ENCODE results near the gene MGMT. TPM values are rescaled to one million over a fixed set of nuclear protein-coding genes. Genes with fewer than 3 reads are reported as not detected.
A peak's percentile ranks its signal among the peaks of the same experiment; 100 is the strongest.

MGMT gene
- polyA plus RNA-seq, 1 donor from 2014 or later: 0.94 TPM

DNA sequence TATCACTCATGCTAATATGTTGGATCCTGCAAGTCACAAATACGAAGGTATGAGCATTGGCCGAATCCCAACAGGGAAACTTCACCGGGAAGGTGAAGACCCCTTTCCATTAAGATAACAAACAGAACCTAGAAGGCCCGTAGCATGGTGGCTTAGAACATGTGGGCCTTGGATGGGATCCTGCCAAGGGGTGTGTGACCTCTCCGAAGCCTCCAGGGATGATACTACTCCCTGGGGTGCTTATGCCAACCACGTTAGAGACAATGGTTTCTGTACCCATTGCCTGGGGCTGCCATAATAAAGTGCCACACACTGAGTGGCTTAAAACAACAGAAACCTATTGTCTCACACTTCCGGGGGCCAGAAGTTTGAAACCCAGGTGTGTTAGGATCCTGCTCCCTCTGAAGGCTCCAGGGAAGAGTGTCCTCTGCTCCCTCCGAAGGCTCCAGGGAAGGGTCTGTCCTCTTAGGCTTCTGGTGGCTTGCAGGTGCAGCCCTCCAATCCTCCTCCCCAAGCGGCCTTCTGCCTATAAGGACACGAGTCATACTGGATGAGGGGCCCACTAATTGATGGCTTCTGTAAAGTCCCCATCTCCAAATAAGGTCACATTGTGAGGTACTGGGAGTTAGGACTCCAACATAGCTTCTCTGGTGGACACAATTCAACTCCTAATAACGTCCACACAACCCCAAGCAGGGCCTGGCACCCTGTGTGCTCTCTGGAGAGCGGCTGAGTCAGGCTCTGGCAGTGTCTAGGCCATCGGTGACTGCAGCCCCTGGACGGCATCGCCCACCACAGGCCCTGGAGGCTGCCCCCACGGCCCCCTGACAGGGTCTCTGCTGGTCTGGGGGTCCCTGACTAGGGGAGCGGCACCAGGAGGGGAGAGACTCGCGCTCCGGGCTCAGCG lies 992 bp upstream of the MGMT start:
- no peak for TF ChIP-seq MXI1 (conservative IDR thresholded peaks at IDR 0.05; ENCODE audit: poor library complexity, severe bottlenecking)
- no peak for TF ChIP-seq POLR2AphosphoS5 (IDR thresholded peaks at IDR 0.05)
- no peak for TF ChIP-seq EZH2 (IDR thresholded peaks at IDR 0.05; ENCODE audit: borderline replicate concordance, insufficient read depth, low read length, poor library complexity, severe bottlenecking)
- no peak for TF ChIP-seq TAF1 (IDR thresholded peaks at IDR 0.05; ENCODE audit: low read depth)
- TF ChIP-seq, protein P1, sequence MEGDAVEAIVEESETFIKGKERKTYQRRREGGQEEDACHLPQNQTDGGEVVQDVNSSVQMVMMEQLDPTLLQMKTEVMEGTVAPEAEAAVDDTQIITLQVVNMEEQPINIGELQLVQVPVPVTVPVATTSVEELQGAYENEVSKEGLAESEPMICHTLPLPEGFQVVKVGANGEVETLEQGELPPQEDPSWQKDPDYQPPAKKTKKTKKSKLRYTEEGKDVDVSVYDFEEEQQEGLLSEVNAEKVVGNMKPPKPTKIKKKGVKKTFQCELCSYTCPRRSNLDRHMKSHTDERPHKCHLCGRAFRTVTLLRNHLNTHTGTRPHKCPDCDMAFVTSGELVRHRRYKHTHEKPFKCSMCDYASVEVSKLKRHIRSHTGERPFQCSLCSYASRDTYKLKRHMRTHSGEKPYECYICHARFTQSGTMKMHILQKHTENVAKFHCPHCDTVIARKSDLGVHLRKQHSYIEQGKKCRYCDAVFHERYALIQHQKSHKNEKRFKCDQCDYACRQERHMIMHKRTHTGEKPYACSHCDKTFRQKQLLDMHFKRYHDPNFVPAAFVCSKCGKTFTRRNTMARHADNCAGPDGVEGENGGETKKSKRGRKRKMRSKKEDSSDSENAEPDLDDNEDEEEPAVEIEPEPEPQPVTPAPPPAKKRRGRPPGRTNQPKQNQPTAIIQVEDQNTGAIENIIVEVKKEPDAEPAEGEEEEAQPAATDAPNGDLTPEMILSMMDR (IDR thresholded peaks at IDR 0.05; ENCODE audit: poor library complexity, severe bottlenecking): no peak
- no peak for TF ChIP-seq RAD21 (conservative IDR thresholded peaks at IDR 0.05)
- no peak for TF ChIP-seq EP300 (conservative IDR thresholded peaks at IDR 0.05; ENCODE audit: poor library complexity, severe bottlenecking)
- TF ChIP-seq SMC3 (conservative IDR thresholded peaks at IDR 0.05; ENCODE audit: poor library complexity): no peak
- TF ChIP-seq, protein P2, sequence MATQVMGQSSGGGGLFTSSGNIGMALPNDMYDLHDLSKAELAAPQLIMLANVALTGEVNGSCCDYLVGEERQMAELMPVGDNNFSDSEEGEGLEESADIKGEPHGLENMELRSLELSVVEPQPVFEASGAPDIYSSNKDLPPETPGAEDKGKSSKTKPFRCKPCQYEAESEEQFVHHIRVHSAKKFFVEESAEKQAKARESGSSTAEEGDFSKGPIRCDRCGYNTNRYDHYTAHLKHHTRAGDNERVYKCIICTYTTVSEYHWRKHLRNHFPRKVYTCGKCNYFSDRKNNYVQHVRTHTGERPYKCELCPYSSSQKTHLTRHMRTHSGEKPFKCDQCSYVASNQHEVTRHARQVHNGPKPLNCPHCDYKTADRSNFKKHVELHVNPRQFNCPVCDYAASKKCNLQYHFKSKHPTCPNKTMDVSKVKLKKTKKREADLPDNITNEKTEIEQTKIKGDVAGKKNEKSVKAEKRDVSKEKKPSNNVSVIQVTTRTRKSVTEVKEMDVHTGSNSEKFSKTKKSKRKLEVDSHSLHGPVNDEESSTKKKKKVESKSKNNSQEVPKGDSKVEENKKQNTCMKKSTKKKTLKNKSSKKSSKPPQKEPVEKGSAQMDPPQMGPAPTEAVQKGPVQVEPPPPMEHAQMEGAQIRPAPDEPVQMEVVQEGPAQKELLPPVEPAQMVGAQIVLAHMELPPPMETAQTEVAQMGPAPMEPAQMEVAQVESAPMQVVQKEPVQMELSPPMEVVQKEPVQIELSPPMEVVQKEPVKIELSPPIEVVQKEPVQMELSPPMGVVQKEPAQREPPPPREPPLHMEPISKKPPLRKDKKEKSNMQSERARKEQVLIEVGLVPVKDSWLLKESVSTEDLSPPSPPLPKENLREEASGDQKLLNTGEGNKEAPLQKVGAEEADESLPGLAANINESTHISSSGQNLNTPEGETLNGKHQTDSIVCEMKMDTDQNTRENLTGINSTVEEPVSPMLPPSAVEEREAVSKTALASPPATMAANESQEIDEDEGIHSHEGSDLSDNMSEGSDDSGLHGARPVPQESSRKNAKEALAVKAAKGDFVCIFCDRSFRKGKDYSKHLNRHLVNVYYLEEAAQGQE (IDR thresholded peaks at IDR 0.05; ENCODE audit: borderline replicate concordance): no peak
- no peak overlapping the region for H3K27ac ChIP-seq (ENCODE audit: low read length)

DNA sequence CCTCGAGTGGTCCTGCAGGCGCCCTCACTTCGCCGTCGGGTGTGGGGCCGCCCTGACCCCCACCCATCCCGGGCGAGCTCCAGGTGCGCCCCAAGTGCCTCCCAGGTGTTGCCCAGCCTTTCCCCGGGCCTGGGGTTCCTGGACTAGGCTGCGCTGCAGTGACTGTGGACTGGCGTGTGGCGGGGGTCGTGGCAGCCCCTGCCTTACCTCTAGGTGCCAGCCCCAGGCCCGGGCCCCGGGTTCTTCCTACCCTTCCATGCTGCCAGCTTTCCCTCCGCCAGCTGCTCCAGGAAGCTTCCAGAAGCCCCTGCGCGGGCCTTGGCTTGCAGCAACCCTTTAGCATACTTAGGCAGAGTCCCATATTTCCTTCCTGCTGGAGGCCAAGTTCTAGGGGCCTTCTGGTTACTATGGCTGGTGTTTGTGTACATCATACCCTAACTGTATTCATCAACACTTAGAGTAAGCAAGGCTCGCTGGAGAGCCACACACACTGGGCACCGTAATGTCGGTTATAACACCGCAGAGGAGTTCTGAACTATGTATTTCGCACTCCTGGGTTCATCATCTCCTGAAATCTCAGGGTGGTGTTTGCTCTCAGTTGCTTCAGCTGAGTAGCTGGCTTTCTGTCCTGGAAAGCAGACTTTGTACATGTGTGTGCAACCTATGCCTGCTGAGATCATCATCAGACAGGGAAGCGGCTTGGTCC lies 471 bp downstream of the MGMT start:
- no peaks in the 10 kb centered on the region for H3K27me3 ChIP-seq (ENCODE audit: insufficient read depth, low read depth, low read length)
- no peaks in the 10 kb centered on the region for H3F3A ChIP-seq (ENCODE audit: insufficient read depth, low read length, poor library complexity, severe bottlenecking)
- H3K36me3 ChIP-seq (ENCODE audit: insufficient read depth, low read length): no peaks in the 10 kb centered on the region
- peak overlapping the region; percentile 58 for H3K4me3 ChIP-seq (ENCODE audit: low read length)
- H3K79me2 ChIP-seq (replicated peaks; ENCODE audit: insufficient read depth, low read length): no peaks in the 10 kb centered on the region
- no peak overlapping the region for H2AFZ ChIP-seq (ENCODE audit: low read depth, low read length)
- H3K27ac ChIP-seq (ENCODE audit: low read length): no peak overlapping the region
- H3K9me2 ChIP-seq (ENCODE audit: insufficient read depth, low read length): no peaks in the 10 kb centered on the region
- no peak overlapping the region for H3K9ac ChIP-seq (ENCODE audit: low read length)
- H3K4me2 ChIP-seq (ENCODE audit: low read length): no peak overlapping the region
- TF ChIP-seq, protein P2 (IDR thresholded peaks at IDR 0.05; ENCODE audit: borderline replicate concordance): no peak
- TF ChIP-seq TAF1 (IDR thresholded peaks at IDR 0.05; ENCODE audit: low read depth) (no peak), POLR2AphosphoS5 (IDR thresholded peaks at IDR 0.05) (no peak), MXI1 (conservative IDR thresholded peaks at IDR 0.05; ENCODE audit: poor library complexity, severe bottlenecking) (no peak), SMC3 (conservative IDR thresholded peaks at IDR 0.05; ENCODE audit: poor library complexity) (no peak), EZH2 (IDR thresholded peaks at IDR 0.05; ENCODE audit: borderline replicate concordance, insufficient read depth, low read length, poor library complexity, severe bottlenecking) (no peak), RAD21 (conservative IDR thresholded peaks at IDR 0.05) (no peak), EP300 (conservative IDR thresholded peaks at IDR 0.05; ENCODE audit: poor library complexity, severe bottlenecking) (no peak)
- TF ChIP-seq, protein P1 (IDR thresholded peaks at IDR 0.05; ENCODE audit: poor library complexity, severe bottlenecking): no peak
- H4K20me1 ChIP-seq (ENCODE audit: insufficient read depth): no peaks in the 10 kb centered on the region
- peaks cover 10% of the 10 kb centered on the region for H3K9me3 ChIP-seq (ENCODE audit: low read length)

More for the DNA sequence above, 992 bp upstream of the MGMT start:
- H3K79me2 ChIP-seq (replicated peaks; ENCODE audit: insufficient read depth, low read length): no peaks in the 10 kb centered on the region
- H3K9me2 ChIP-seq (ENCODE audit: insufficient read depth, low read length): no peaks in the 10 kb centered on the region
- H3K27me3 ChIP-seq (ENCODE audit: insufficient read depth, low read depth, low read length): no peaks in the 10 kb centered on the region
- H4K20me1 ChIP-seq (ENCODE audit: insufficient read depth): no peaks in the 10 kb centered on the region
- no peak overlapping the region for H3K9ac ChIP-seq (ENCODE audit: low read length)
- H3K4me3 ChIP-seq (ENCODE audit: low read length): peak overlapping the region; percentile 57
- H3K4me2 ChIP-seq (ENCODE audit: low read length): no peak overlapping the region
- H2AFZ ChIP-seq (ENCODE audit: low read depth, low read length): no peak overlapping the region
- no peaks in the 10 kb centered on the region for H3F3A ChIP-seq (ENCODE audit: insufficient read depth, low read length, poor library complexity, severe bottlenecking)
- H3K9me3 ChIP-seq (ENCODE audit: low read length): peaks cover 10% of the 10 kb centered on the region
- H3K36me3 ChIP-seq (ENCODE audit: insufficient read depth, low read length): no peaks in the 10 kb centered on the region

Data from neural cell (in vitro differentiated cells).